ENCODE results near the gene WARS2.

Gene WARS2

DNA sequence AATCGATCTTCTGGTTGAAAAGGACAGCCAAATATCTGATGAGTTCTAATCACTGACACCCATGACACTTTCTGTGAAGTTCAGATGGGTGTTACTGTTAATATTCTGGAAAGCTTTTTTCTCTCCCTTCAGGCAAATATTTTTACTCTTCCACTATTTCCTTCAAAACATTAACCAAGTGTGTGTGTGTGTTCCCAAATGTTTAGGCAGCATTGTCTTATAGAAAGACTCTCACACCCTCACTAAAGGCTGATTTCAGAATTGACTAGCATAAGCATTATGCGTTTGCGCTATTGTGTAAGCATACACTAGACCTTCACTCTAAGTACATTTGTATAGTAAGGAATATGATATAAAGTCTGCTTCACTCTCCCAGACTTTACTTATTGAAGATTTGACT, 24.7 kb downstream of the WARS2 start:
- Histone ChIP-seq H3K9ac (no peak overlapping the region), H3K27ac (no peak overlapping the region), H3K27me3 (ENCODE audit: control insufficient read depth, insufficient read depth, low read length) (no peaks in the 10 kb centered on the region), H3K4me3 (ENCODE audit: low read depth, low read length) (no peak overlapping the region), H3K36me3 (ENCODE audit: control insufficient read depth, insufficient read depth, low read length) (no peaks in the 10 kb centered on the region), H3K9me3 (ENCODE audit: control insufficient read depth, low read length) (no peaks in the 10 kb centered on the region), H3K4me1 (no peaks in the 10 kb centered on the region), H3K4me2 (ENCODE audit: low read length) (no peak overlapping the region), H2AFZ (no peak overlapping the region), H3K79me2 (peaks cover 3% of the 10 kb centered on the region)
- TF ChIP-seq, protein P1, sequence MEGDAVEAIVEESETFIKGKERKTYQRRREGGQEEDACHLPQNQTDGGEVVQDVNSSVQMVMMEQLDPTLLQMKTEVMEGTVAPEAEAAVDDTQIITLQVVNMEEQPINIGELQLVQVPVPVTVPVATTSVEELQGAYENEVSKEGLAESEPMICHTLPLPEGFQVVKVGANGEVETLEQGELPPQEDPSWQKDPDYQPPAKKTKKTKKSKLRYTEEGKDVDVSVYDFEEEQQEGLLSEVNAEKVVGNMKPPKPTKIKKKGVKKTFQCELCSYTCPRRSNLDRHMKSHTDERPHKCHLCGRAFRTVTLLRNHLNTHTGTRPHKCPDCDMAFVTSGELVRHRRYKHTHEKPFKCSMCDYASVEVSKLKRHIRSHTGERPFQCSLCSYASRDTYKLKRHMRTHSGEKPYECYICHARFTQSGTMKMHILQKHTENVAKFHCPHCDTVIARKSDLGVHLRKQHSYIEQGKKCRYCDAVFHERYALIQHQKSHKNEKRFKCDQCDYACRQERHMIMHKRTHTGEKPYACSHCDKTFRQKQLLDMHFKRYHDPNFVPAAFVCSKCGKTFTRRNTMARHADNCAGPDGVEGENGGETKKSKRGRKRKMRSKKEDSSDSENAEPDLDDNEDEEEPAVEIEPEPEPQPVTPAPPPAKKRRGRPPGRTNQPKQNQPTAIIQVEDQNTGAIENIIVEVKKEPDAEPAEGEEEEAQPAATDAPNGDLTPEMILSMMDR (IDR thresholded peaks at IDR 0.05): no peak

DNA sequence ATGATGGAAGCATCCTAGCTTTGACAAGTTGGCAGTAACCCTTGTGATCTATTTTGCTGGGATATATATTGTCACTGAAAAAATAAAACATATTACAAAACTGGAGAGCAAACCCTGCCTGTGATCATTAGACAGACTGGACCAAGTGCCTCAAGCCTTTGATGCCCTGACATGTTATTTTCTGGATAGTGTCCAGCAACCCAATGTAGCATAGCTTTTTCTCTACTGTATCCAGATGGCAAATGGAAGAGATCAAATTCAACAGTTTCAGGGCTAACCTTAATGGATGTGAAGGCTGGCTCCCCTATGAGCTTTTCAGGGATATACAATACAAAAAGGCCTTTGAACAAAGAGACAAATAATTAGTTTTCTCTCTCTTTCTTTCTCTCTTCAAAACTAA, 25.1 kb downstream of the WARS2 start:
- TF ChIP-seq, protein P1 (IDR thresholded peaks at IDR 0.05): no peak
- Histone ChIP-seq H3K4me1 (no peaks in the 10 kb centered on the region), H3K4me2 (ENCODE audit: low read length) (no peak overlapping the region), H2AFZ (no peak overlapping the region), H3K9me3 (ENCODE audit: control insufficient read depth, low read length) (no peaks in the 10 kb centered on the region), H3K27me3 (ENCODE audit: control insufficient read depth, insufficient read depth, low read length) (no peaks in the 10 kb centered on the region), H3K9ac (no peak overlapping the region), H3K4me3 (ENCODE audit: low read depth, low read length) (no peak overlapping the region), H3K27ac (no peak overlapping the region), H3K36me3 (ENCODE audit: control insufficient read depth, insufficient read depth, low read length) (no peaks in the 10 kb centered on the region), H3K79me2 (peaks cover 3% of the 10 kb centered on the region)

DNA sequence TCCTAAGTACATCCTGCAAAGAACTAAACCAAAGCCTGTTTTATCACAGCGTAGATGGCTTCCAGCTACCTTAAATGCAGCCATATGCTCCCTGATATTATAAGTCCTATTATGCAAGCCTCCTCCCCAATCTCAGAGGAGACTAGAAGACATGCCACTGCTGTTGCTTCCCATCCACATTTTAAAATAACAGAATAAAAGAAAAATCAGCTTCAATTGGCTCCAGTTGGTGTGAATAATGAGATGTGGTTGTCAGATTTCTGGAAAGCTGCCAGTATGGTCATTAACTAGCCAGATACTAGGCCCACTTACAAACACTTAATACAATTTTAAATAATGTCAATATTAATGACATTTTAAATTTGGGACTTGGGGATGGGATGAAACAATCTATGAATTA, 25.7 kb downstream of the WARS2 start:
- H3K4me3 ChIP-seq (ENCODE audit: low read depth, low read length): no peak overlapping the region
- no peak overlapping the region for H2AFZ ChIP-seq
- H3K9ac ChIP-seq: no peak overlapping the region
- H3K4me2 ChIP-seq (ENCODE audit: low read length): no peak overlapping the region
- TF ChIP-seq, protein P1 (IDR thresholded peaks at IDR 0.05): no peak
- H3K27me3 ChIP-seq (ENCODE audit: control insufficient read depth, insufficient read depth, low read length): no peaks in the 10 kb centered on the region
- no peaks in the 10 kb centered on the region for H3K4me1 ChIP-seq
- H3K79me2 ChIP-seq: peaks cover 3% of the 10 kb centered on the region
- H3K27ac ChIP-seq: no peak overlapping the region
- H3K9me3 ChIP-seq (ENCODE audit: control insufficient read depth, low read length): no peaks in the 10 kb centered on the region
- H3K36me3 ChIP-seq (ENCODE audit: control insufficient read depth, insufficient read depth, low read length): no peaks in the 10 kb centered on the region

DNA sequence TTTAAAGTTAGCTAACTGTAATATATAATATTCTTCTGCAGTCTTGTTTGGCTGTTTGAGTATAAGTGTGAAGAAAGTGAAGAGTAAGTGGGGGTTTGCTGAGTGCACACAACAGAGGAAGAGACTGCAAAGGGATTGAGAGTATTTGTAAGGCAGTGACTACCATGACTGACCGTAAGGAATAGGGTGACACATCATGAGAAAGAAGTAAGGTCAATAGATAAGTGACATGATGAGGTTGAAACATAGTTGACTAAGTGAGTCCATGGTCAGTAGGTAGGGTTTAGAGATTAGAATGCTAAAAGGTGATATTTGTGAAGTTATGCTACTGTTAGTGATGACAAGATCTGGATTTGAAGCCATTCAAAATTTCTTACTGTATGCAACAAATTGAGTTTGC, 27.7 kb downstream of the WARS2 start:
- no peak overlapping the region for H3K4me2 ChIP-seq (ENCODE audit: low read length)
- TF ChIP-seq, protein P1 (IDR thresholded peaks at IDR 0.05): no peak
- no peaks in the 10 kb centered on the region for H3K27me3 ChIP-seq (ENCODE audit: control insufficient read depth, insufficient read depth, low read length)
- H3K79me2 ChIP-seq: peaks cover 3% of the 10 kb centered on the region
- H3K4me1 ChIP-seq: no peaks in the 10 kb centered on the region
- H3K9ac ChIP-seq: no peak overlapping the region
- no peaks in the 10 kb centered on the region for H3K36me3 ChIP-seq (ENCODE audit: control insufficient read depth, insufficient read depth, low read length)
- no peak overlapping the region for H3K27ac ChIP-seq
- no peak overlapping the region for H3K4me3 ChIP-seq (ENCODE audit: low read depth, low read length)
- no peaks in the 10 kb centered on the region for H3K9me3 ChIP-seq (ENCODE audit: control insufficient read depth, low read length)
- no peak overlapping the region for H2AFZ ChIP-seq

DNA sequence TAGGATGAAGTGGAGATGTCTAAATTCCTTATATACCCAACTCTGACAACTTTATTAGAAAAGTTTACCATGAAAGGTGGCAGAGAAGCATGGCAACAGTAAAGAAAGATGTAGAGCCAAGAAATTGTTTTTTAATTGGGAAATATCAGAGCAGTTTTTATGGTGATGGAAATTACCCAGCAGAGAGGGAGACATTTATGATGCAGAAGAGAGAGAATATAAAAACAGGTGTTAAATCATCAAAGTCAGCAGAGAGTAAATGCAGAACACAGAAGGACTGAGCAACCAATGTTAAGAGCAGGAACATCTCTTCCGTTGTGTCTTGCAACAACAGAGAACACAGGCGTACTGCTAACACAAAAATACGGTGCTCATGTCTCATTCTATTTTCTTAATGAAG, 28.2 kb downstream of the WARS2 start:
- no peaks in the 10 kb centered on the region for H3K27me3 ChIP-seq (ENCODE audit: control insufficient read depth, insufficient read depth, low read length)
- no peaks in the 10 kb centered on the region for H3K79me2 ChIP-seq
- H3K36me3 ChIP-seq (ENCODE audit: control insufficient read depth, insufficient read depth, low read length): no peaks in the 10 kb centered on the region
- H3K9ac ChIP-seq: no peak overlapping the region
- TF ChIP-seq, protein P1 (IDR thresholded peaks at IDR 0.05): no peak
- H2AFZ ChIP-seq: no peak overlapping the region
- H3K27ac ChIP-seq: no peak overlapping the region
- H3K4me2 ChIP-seq (ENCODE audit: low read length): no peak overlapping the region
- H3K4me1 ChIP-seq: no peaks in the 10 kb centered on the region
- no peaks in the 10 kb centered on the region for H3K9me3 ChIP-seq (ENCODE audit: control insufficient read depth, low read length)
- H3K4me3 ChIP-seq (ENCODE audit: low read depth, low read length): no peak overlapping the region

Measured in parathyroid adenoma (tissue), 2 donors.